ENCODE data around the gene TSPAN16. TPM values are rescaled to one million over a fixed set of nuclear protein-coding genes. Genes with fewer than 3 reads are reported as not detected.

The TSPAN16 gene
- total RNA-seq, 3 donors from 2014 or later: not detected

GRCh38 chr19:11279505-11280236, 16.3 kb upstream of the TSPAN16 start:
- TF ChIP-seq, protein P1, sequence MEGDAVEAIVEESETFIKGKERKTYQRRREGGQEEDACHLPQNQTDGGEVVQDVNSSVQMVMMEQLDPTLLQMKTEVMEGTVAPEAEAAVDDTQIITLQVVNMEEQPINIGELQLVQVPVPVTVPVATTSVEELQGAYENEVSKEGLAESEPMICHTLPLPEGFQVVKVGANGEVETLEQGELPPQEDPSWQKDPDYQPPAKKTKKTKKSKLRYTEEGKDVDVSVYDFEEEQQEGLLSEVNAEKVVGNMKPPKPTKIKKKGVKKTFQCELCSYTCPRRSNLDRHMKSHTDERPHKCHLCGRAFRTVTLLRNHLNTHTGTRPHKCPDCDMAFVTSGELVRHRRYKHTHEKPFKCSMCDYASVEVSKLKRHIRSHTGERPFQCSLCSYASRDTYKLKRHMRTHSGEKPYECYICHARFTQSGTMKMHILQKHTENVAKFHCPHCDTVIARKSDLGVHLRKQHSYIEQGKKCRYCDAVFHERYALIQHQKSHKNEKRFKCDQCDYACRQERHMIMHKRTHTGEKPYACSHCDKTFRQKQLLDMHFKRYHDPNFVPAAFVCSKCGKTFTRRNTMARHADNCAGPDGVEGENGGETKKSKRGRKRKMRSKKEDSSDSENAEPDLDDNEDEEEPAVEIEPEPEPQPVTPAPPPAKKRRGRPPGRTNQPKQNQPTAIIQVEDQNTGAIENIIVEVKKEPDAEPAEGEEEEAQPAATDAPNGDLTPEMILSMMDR (IDR thresholded peaks at IDR 0.05): no peak
- intact Hi-C loops (cut with DNase I, micrococcal nuclease): no loop called here
- Histone ChIP-seq H3K9me3 (no peaks in the 10 kb centered on the region), H3K4me3 (no peak overlapping the region), H3K4me1 (ENCODE audit: low read depth) (no peaks in the 10 kb centered on the region), H3K36me3 (ENCODE audit: low read depth) (no peaks in the 10 kb centered on the region)
- DNase-seq (no peak), ATAC-seq (no peak)

DNA sequence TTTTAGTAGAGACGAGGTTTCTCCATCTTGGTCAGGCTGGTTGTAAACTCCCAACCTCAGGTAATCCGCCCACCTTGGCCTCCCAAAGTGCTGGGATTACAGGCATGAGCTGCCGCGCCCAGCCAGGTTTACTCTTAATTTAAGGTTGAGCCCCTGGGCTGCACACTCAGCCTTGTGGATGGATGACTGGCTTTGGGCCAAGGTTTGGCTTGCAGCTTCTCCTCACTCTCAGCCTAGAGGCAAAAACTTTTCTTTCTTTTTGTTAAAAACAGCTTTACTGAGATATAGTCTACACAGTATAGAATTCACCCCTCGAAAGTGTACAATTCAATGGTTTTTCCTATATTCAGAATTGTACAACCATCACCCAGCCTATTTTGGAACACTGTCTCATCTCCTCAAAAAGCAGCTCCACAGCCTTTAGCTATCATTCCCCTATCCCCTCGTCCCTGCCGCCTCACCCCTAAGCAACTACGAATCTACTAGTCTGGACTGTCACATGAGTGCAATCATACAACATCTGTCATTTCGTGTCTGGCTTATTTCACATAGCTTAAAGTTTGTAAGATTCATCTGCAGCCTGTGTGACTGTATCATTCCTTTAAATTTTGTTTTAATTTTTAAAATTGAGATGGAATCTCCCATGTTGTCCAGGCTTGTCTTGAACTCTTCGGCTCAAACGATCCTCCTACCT, 14.5 kb upstream of the TSPAN16 start:
- H3K9me3 ChIP-seq: no peaks in the 10 kb centered on the region
- no peak overlapping the region for H3K4me3 ChIP-seq
- intact Hi-C loops (cut with DNase I, micrococcal nuclease): no loop called here
- ATAC-seq: no peak
- no peaks in the 10 kb centered on the region for H3K4me1 ChIP-seq (ENCODE audit: low read depth)
- H3K36me3 ChIP-seq (ENCODE audit: low read depth): no peaks in the 10 kb centered on the region
- no peak for DNase-seq
- TF ChIP-seq, protein P1 (IDR thresholded peaks at IDR 0.05): no peak

- intact Hi-C loops (cut with DNase I, micrococcal nuclease): no loop called here
- Histone ChIP-seq H3K4me1 (ENCODE audit: low read depth) (no peaks in the 10 kb centered on the region), H3K9me3 (no peaks in the 10 kb centered on the region), H3K4me3 (no peak overlapping the region), H3K36me3 (ENCODE audit: low read depth) (no peaks in the 10 kb centered on the region)
- DNase-seq: no peak
- ATAC-seq: no peak
- TF ChIP-seq, protein P1 (IDR thresholded peaks at IDR 0.05): no peak
These were observed 11.4 kb upstream of the TSPAN16 start for GRCh38 chr19:11284515-11284914.

GRCh38 chr19:11286312-11286974, 9.5 kb upstream of the TSPAN16 start:
- no peak for DNase-seq
- TF ChIP-seq, protein P1 (IDR thresholded peaks at IDR 0.05): no peak
- H3K36me3 ChIP-seq (ENCODE audit: low read depth): no peaks in the 10 kb centered on the region
- no peaks in the 10 kb centered on the region for H3K9me3 ChIP-seq
- no peak for ATAC-seq
- H3K4me3 ChIP-seq: no peak overlapping the region
- intact Hi-C loops (cut with DNase I, micrococcal nuclease): no loop called here
- no peaks in the 10 kb centered on the region for H3K4me1 ChIP-seq (ENCODE audit: low read depth)

DNA sequence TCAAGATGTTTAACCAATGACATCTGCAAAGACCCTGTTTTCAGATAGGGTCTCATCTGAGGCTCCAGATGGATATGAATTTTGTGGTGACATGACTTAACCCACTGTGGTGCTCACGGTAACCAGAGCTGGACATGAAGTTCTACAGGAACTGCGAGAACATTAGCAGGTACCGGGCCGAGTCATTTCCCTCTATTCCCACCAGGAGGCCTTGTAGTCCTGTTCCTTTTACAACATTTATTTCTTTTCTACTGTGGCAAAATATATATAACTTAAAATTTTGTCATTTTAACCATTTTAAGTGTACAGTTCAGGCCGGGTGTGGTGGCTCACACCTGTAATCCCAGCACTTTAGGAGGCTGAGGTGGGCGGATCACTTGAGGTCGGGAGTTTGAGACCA, 7.6 kb upstream of the TSPAN16 start:
- Histone ChIP-seq H3K9me3 (no peaks in the 10 kb centered on the region), H3K4me1 (ENCODE audit: low read depth) (no peaks in the 10 kb centered on the region), H3K36me3 (ENCODE audit: low read depth) (no peaks in the 10 kb centered on the region), H3K4me3 (no peak overlapping the region)
- DNase-seq (no peak), ATAC-seq (no peak)
- intact Hi-C loops (cut with DNase I, micrococcal nuclease): no loop called here
- TF ChIP-seq, protein P1 (IDR thresholded peaks at IDR 0.05): no peak

All from mucosa of descending colon (tissue), 3 donors.